Fibroblast of the aortic adventitia (primary cell): Measurements from ENCODE around the gene FSTL5. TPM values are rescaled to one million over a fixed set of nuclear protein-coding genes. Genes with fewer than 3 reads are reported as not detected.

Source experiments
- DNase-seq: peaks from one replicate; pipeline ENCODE4 v3.0.0-alpha.2; 2010; ENCODE audit warnings: low read depth
- H3K4me3 ChIP-seq: 2 replicates; pipeline ENCODE4 v1.5.1; 2011; ENCODE audit warnings: low read depth, mild to moderate bottlenecking, control low read depth, low read length, moderate library complexity
- total RNA-seq: library from RNA; depleted of rRNA; stranded (reverse); fragments of >200 nt; gene quantifications from 2 replicates; pipeline ENCODE4 v1.2.3, GENCODE V29; 2012; ENCODE audit warnings: low replicate concordance
- TF ChIP-seq, protein P1 (sequence below): IDR thresholded peaks from 2 replicates; pipeline ENCODE4 v1.5.1; 2011; ENCODE audit warnings: mild to moderate bottlenecking, low read length, control low read depth, inconsistent platforms; ENCODE audit not compliant: insufficient read depth

FSTL5 gene
- total RNA-seq, 1 donor = under 0.01 TPM

DNA sequence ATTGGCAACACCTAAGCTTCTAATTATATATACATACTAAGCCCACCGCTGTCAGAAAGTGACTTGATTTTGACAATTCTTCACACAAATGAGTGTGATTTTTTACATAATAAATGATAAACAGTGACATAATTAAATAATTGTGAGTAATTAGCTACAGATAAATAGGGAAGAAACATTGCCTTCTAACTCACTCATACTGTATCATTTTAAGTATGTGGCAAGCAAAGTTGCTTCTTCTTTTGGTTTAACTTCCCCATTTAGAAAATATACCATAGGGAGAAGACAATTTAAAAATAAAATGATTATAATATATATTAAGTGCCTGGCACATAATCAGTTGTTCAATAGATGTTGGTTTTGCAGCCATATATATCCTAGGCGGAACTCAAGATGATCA, 644.2 kb downstream of the FSTL5 start:
- no peak for DNase-seq
- no peak overlapping the region for H3K4me3 ChIP-seq
- TF ChIP-seq, protein P1, sequence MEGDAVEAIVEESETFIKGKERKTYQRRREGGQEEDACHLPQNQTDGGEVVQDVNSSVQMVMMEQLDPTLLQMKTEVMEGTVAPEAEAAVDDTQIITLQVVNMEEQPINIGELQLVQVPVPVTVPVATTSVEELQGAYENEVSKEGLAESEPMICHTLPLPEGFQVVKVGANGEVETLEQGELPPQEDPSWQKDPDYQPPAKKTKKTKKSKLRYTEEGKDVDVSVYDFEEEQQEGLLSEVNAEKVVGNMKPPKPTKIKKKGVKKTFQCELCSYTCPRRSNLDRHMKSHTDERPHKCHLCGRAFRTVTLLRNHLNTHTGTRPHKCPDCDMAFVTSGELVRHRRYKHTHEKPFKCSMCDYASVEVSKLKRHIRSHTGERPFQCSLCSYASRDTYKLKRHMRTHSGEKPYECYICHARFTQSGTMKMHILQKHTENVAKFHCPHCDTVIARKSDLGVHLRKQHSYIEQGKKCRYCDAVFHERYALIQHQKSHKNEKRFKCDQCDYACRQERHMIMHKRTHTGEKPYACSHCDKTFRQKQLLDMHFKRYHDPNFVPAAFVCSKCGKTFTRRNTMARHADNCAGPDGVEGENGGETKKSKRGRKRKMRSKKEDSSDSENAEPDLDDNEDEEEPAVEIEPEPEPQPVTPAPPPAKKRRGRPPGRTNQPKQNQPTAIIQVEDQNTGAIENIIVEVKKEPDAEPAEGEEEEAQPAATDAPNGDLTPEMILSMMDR = no peak

DNA sequence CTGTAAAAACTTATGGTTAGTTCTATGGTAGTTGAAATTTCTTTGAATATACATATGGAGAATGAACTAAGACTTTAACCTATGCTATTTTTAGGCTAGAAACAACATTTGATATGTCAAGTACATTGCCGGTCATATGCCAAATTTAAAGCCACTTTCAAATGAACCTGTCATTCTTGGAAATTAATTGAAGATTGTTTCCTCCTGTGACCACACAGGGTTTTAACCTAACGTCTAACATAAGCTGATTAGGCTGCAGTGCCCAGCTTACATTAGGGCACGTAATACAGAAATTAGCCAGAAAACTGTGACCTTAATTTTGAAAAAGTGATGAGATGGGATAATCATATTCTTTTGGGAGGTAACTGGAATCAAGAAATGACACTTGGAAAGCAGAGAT, 645.9 kb downstream of the FSTL5 start:
- TF ChIP-seq, protein P1 = no peak
- H3K4me3 ChIP-seq = no peak overlapping the region
- DNase-seq = no peak

DNA sequence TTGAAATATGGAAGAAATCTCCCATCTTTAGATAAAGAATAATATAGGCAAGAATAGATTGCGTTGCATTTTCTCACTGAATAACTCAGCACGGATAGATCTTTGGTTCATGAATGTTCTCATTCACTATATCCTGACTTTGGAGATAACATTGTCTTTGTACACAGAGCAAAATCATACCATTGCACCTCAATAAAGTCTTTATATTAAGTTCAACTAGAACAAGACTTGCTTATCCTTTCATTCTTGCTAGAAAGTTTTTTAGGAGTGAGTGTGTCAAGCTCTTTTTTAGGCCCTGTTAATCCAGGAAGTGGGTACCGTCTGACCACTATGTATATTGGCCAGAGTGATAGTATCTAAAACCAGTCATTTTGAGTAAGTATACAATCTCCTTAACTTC, 658.7 kb downstream of the FSTL5 start:
- TF ChIP-seq, protein P1 = no peak
- no peak overlapping the region for H3K4me3 ChIP-seq
- no peak for DNase-seq

DNA sequence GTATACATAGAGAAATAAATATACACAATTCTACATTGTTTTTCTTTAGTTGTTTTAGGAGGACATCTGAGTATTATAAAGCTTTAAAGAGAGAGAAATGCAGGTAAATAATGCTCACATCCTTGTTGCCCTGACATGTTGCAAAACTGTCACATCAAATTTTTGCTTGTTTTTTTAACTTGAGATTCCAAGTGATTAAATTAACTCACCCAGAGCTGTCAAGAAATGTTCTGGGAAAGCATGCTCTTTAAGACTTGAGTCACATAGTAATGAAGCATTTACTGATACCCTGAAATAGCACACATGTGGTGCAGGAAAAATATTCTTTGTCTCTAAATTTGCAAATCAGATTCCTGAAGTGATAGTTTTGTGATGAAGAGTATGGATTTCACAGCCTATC, 665.6 kb downstream of the FSTL5 start:
- no peak overlapping the region for H3K4me3 ChIP-seq
- DNase-seq = no peak
- TF ChIP-seq, protein P1 = no peak

DNA sequence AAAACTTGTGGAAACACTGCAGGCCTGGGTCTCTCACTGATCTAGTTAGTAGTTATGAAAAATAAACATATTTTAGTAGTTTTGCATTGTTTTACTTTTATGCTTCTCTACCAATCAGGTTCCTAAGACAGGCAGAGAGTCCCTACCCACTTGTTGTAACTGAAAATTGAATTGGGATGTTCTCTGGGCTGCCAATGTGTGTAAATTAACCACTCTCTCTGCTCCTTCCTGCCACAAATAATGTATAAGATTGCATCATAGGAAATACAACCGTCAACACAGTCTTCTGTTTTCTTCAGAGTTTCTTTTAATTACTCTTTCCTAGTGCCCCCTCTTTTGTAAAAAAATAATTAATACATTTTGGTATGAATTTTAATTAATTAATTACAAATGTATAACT, 677.3 kb downstream of the FSTL5 start:
- no peak for DNase-seq
- TF ChIP-seq, protein P1 = no peak
- no peak overlapping the region for H3K4me3 ChIP-seq

DNA sequence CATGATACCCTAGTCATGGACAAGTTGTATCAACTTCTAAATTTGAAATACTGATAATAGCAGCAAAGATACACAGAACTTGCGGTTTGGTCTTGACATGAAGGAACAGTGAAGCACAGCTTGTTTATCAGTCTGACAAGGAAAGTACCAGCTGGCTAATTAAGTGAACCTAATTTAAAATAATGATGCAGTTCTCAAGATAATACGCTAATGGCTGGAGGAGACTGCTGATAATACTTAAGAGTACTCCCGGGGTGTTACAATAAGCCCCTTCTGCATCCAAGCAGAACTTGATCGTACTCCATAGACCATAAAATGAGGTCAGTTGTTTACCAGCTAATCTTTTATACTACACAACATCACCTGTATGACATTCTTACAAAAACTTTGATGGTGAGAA, 697.5 kb downstream of the FSTL5 start:
- no peak for DNase-seq
- TF ChIP-seq, protein P1 = no peak

DNA sequence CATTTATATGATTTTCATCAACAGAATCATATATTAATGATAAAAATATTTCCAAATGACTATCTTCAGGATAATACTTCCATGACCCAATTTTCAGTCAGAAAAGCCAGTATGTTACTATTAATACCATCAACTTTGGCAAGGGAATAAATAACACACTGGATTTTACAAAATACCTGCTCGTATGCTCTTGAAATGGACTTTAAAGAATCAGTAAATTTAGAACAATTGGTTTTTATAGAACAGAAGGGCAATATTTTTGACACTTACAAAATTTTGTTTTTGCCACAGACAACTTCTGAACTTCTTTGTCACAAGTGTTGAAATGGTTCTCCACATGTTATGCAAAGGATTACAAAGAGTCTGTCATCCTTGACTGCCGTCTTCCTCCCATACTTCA, 700.4 kb downstream of the FSTL5 start:
- TF ChIP-seq, protein P1 = no peak
- no peak for DNase-seq

More for the DNA sequence above, 697.5 kb downstream of the FSTL5 start:
- H3K4me3 ChIP-seq = no peak overlapping the region

More for the DNA sequence above, 700.4 kb downstream of the FSTL5 start:
- no peak overlapping the region for H3K4me3 ChIP-seq
